KMS-11 (cell line): ENCODE data around the gene WDFY2.

Experiments
- H2AFZ ChIP-seq: fragments of 200-600 bp; sonication (generic); 2 replicates; pipeline ENCODE4 v1.6.1; 2016; ENCODE audit warnings: antibody characterized with exemption, mixed run types, low read depth
- H3K27ac ChIP-seq: fragments of 200-600 bp; sonication (generic); 2 replicates; pipeline ENCODE4 v1.6.1; 2016; ENCODE audit warnings: mild to moderate bottlenecking, mixed run types
- H3K27me3 ChIP-seq: fragments of 200-600 bp; sonication (generic); 2 replicates; pipeline ENCODE4 v1.6.1; 2017; ENCODE audit warnings: mild to moderate bottlenecking, low read depth, mixed run types, moderate library complexity; ENCODE audit not compliant: insufficient read depth
- H3K36me3 ChIP-seq: fragments of 200-600 bp; sonication (generic); 2 replicates; pipeline ENCODE4 v1.6.1; 2017; ENCODE audit warnings: mild to moderate bottlenecking, mixed run types; ENCODE audit not compliant: insufficient read depth
- H3K4me1 ChIP-seq: fragments of 200-600 bp; sonication (generic); 2 replicates; pipeline ENCODE4 v1.6.1; 2016; ENCODE audit warnings: mild to moderate bottlenecking, low read depth, mixed run types; ENCODE audit not compliant: poor library complexity, severe bottlenecking
- H3K4me2 ChIP-seq: fragments of 200-600 bp; sonication (generic); 2 replicates; pipeline ENCODE4 v1.7.0; 2016; ENCODE audit warnings: mild to moderate bottlenecking, mixed run types
- H3K4me3 ChIP-seq: fragments of 200-600 bp; sonication (generic); IDR thresholded peaks from 2 replicates; pipeline ENCODE4 v1.6.1; 2017; ENCODE audit warnings: low read depth, low read length, mixed read lengths; ENCODE audit not compliant: insufficient read depth
- H3K79me2 ChIP-seq: fragments of 200-600 bp; sonication (generic); 2 replicates; pipeline ENCODE4 v1.6.1; 2016; ENCODE audit warnings: low read depth, mixed run types; ENCODE audit not compliant: insufficient read depth
- H3K9ac ChIP-seq: fragments of 200-600 bp; sonication (generic); 2 replicates; pipeline ENCODE4 v1.6.1; 2016; ENCODE audit warnings: mild to moderate bottlenecking, mixed run types
- H4K20me1 ChIP-seq: fragments of 200-600 bp; sonication (generic); 2 replicates; pipeline ENCODE4 v1.6.1; 2016; ENCODE audit warnings: mild to moderate bottlenecking, mixed run types; ENCODE audit not compliant: insufficient read depth
- TF ChIP-seq, protein P1 (sequence below): fragments of 200-600 bp; sonication (generic); conservative IDR thresholded peaks from 2 replicates; pipeline ENCODE4 v1.6.1; 2017; ENCODE audit warnings: low read depth, mild to moderate bottlenecking, antibody characterized with exemption, low read length, moderate library complexity, mixed read lengths

Gene WDFY2

DNA sequence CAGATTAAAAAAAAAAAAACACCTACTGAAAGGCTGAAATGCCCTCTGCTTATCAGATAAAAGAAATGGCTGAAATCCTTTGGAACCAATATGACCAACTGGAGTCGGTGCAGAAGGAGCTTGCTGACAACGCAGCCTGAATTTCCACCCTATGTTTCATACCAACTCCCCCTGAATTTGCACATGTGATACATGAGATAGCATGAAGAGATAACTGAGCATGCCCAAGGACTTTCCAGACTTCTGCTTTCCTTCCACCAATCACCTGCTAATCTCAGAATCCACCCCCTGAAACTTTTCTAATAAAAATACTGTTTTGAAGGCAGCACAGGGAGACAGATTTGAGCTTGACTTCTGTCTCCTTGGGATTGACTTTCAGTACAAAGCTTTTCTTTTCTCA, 32.2 kb upstream of the WDFY2 start:
- no peaks in the 10 kb centered on the region for H4K20me1 ChIP-seq
- H3K4me2 ChIP-seq = no peak overlapping the region
- no peaks in the 10 kb centered on the region for H3K36me3 ChIP-seq
- H3K27ac ChIP-seq = no peak overlapping the region
- H2AFZ ChIP-seq = no peak overlapping the region
- H3K9ac ChIP-seq = no peak overlapping the region
- TF ChIP-seq, protein P1, sequence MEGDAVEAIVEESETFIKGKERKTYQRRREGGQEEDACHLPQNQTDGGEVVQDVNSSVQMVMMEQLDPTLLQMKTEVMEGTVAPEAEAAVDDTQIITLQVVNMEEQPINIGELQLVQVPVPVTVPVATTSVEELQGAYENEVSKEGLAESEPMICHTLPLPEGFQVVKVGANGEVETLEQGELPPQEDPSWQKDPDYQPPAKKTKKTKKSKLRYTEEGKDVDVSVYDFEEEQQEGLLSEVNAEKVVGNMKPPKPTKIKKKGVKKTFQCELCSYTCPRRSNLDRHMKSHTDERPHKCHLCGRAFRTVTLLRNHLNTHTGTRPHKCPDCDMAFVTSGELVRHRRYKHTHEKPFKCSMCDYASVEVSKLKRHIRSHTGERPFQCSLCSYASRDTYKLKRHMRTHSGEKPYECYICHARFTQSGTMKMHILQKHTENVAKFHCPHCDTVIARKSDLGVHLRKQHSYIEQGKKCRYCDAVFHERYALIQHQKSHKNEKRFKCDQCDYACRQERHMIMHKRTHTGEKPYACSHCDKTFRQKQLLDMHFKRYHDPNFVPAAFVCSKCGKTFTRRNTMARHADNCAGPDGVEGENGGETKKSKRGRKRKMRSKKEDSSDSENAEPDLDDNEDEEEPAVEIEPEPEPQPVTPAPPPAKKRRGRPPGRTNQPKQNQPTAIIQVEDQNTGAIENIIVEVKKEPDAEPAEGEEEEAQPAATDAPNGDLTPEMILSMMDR = no peak
- no peak overlapping the region for H3K4me3 ChIP-seq
- no peaks in the 10 kb centered on the region for H3K4me1 ChIP-seq
- H3K79me2 ChIP-seq = no peaks in the 10 kb centered on the region
- no peaks in the 10 kb centered on the region for H3K27me3 ChIP-seq

GRCh38 chr13:51553531-51553930, 30.7 kb upstream of the WDFY2 start:
- TF ChIP-seq, protein P1 = no peak
- H3K9ac ChIP-seq = no peak overlapping the region
- H3K79me2 ChIP-seq = no peaks in the 10 kb centered on the region
- no peak overlapping the region for H2AFZ ChIP-seq
- no peaks in the 10 kb centered on the region for H4K20me1 ChIP-seq
- no peak overlapping the region for H3K27ac ChIP-seq
- H3K4me2 ChIP-seq = no peak overlapping the region
- no peaks in the 10 kb centered on the region for H3K36me3 ChIP-seq
- H3K4me3 ChIP-seq = no peak overlapping the region
- H3K4me1 ChIP-seq = no peaks in the 10 kb centered on the region
- no peaks in the 10 kb centered on the region for H3K27me3 ChIP-seq

GRCh38 chr13:51556740-51557139, 27.5 kb upstream of the WDFY2 start:
- Histone ChIP-seq H3K79me2 (no peaks in the 10 kb centered on the region), H3K9ac (no peak overlapping the region), H3K4me1 (peaks cover 21% of the 10 kb centered on the region), H2AFZ (no peak overlapping the region), H4K20me1 (no peaks in the 10 kb centered on the region), H3K4me3 (no peak overlapping the region), H3K27ac (no peak overlapping the region), H3K36me3 (no peaks in the 10 kb centered on the region), H3K4me2 (no peak overlapping the region), H3K27me3 (no peaks in the 10 kb centered on the region)
- TF ChIP-seq, protein P1 = no peak

GRCh38 chr13:51557438-51557837, 26.8 kb upstream of the WDFY2 start:
- TF ChIP-seq, protein P1 = no peak
- H3K36me3 ChIP-seq = no peaks in the 10 kb centered on the region
- no peak overlapping the region for H2AFZ ChIP-seq
- H3K27me3 ChIP-seq = no peaks in the 10 kb centered on the region
- no peaks in the 10 kb centered on the region for H3K79me2 ChIP-seq
- H3K4me3 ChIP-seq = no peak overlapping the region
- H3K4me1 ChIP-seq = peaks cover 28% of the 10 kb centered on the region
- H4K20me1 ChIP-seq = no peaks in the 10 kb centered on the region
- H3K9ac ChIP-seq = no peak overlapping the region
- H3K27ac ChIP-seq = no peak overlapping the region
- H3K4me2 ChIP-seq = no peak overlapping the region
